ENCODE measurements around the gene KIF7.

- no peak for TF ChIP-seq CTCF (IDR thresholded peaks at IDR 0.05; ENCODE audit: low read depth, low read length)
- TF ChIP-seq EZH2phosphoT487 (IDR thresholded peaks at IDR 0.05; ENCODE audit: low read depth), result no peak
These were observed 11.1 kb upstream of the KIF7 start for GRCh38 chr15:89666184-89666857.
